ENCODE results near the gene TAF4.

The TAF4 gene

DNA sequence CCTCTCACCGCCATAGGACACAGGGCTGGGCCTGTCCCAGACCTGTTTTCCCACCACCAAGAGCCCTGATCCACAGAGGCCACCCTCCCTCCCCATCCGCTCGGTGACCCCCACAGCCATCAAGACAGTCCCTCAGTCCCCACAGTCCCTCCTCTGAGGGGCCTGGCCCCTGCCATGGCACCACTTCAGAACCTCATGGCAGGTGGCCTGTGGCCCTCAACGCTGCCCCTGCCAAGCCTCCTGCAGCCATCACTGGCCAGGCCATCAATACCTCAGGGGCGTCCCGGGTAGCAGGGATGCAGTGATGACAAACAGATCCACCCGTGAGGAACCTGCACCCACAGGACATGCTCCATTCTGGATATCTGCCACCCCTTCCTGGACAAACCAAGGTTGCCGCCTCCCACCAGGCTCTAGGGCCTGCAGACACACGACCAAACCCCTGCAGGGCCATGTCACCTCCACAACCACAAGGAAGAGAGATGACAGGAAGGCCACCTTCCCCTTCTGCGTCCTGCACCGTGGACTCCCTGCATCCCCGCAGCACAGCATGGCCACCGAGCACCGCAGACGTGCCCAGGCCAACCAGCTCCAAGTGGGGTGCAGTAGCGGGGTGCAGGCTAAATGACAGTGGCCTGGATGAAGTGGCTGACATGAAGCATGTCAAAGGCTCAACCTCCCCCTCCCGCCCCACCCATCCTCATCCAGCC is 14.0 kb downstream of the TAF4 start:
- no peak overlapping the region for H3K4me3 ChIP-seq (ENCODE audit: control insufficient read depth, low read depth, low read length)
- DNase-seq (ENCODE audit: low read depth) = no peak
- TF ChIP-seq, protein P1, sequence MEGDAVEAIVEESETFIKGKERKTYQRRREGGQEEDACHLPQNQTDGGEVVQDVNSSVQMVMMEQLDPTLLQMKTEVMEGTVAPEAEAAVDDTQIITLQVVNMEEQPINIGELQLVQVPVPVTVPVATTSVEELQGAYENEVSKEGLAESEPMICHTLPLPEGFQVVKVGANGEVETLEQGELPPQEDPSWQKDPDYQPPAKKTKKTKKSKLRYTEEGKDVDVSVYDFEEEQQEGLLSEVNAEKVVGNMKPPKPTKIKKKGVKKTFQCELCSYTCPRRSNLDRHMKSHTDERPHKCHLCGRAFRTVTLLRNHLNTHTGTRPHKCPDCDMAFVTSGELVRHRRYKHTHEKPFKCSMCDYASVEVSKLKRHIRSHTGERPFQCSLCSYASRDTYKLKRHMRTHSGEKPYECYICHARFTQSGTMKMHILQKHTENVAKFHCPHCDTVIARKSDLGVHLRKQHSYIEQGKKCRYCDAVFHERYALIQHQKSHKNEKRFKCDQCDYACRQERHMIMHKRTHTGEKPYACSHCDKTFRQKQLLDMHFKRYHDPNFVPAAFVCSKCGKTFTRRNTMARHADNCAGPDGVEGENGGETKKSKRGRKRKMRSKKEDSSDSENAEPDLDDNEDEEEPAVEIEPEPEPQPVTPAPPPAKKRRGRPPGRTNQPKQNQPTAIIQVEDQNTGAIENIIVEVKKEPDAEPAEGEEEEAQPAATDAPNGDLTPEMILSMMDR (conservative IDR thresholded peaks at IDR 0.05; ENCODE audit: control insufficient read depth, insufficient read depth, low read depth, low read length) = no peak

DNA sequence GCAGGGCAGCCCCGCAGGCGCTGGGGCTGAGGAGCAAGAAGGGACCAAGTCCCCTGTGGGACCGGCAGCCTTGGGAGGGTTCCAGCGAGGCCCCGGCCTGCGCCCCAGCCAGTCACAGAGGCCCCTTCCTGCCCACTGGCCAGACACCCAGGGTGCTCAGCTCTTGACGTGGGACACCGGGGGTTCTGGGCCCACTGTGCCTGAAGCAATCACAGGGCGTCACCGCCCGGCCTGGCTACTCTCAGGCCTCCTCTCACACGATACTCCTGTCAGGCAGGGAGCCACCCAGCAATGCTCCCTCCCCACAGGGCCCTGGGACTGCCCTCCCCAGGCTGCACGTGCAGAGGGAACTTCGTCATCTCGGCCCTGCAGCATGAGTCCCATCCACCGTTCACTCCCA is 14.5 kb downstream of the TAF4 start:
- TF ChIP-seq, protein P1 (conservative IDR thresholded peaks at IDR 0.05; ENCODE audit: control insufficient read depth, insufficient read depth, low read depth, low read length) = no peak
- H3K4me3 ChIP-seq (ENCODE audit: control insufficient read depth, low read depth, low read length) = no peak overlapping the region
- no peak for DNase-seq (ENCODE audit: low read depth)

DNA sequence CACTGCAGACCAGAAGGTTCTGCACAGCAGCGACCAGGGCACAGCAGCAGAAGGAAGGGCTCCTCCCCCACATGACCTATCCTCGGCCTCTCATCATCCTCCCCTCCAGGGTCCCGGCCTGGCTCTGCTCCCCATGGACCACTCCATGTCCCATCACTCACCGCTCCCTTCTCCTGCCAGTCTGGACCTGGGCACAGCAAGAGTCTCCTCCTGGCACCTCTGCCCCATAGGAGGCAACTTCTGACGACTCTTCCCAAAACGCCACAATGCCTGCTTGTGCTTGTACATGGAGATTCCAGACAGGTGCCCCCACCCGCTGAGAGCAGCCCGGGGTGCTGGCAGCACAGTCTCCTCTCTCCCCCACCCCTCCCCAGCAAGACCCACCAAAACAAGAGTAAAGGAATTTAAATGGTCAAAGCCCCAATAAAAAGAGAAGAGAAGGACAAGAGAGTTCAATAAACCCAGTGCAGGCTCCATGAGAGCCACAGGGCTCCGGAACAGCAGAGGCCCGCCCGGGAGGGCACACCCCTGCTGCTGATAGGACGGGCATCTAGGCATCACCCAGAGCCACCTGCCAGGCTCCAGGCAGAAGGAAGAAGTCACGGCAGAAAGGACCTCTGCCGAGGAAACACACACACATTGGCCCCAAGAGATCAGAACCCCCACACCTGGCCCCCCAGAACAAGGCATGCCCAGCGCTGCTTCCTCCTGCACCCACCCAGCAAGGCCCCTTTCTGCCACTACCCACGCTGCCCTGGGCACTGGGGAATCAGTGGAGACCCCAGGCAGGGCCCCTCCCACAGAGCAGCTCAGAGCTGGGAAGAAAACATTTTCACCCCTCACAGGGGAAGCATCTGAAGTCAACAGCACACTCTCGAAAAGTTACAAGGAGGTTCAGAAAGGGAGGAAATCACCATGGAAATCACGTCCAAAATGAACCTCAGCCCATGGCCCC is 15.2 kb downstream of the TAF4 start:
- DNase-seq (ENCODE audit: low read depth) = no peak
- TF ChIP-seq, protein P1 (conservative IDR thresholded peaks at IDR 0.05; ENCODE audit: control insufficient read depth, insufficient read depth, low read depth, low read length) = no peak
- no peak overlapping the region for H3K4me3 ChIP-seq (ENCODE audit: control insufficient read depth, low read depth, low read length)

DNA sequence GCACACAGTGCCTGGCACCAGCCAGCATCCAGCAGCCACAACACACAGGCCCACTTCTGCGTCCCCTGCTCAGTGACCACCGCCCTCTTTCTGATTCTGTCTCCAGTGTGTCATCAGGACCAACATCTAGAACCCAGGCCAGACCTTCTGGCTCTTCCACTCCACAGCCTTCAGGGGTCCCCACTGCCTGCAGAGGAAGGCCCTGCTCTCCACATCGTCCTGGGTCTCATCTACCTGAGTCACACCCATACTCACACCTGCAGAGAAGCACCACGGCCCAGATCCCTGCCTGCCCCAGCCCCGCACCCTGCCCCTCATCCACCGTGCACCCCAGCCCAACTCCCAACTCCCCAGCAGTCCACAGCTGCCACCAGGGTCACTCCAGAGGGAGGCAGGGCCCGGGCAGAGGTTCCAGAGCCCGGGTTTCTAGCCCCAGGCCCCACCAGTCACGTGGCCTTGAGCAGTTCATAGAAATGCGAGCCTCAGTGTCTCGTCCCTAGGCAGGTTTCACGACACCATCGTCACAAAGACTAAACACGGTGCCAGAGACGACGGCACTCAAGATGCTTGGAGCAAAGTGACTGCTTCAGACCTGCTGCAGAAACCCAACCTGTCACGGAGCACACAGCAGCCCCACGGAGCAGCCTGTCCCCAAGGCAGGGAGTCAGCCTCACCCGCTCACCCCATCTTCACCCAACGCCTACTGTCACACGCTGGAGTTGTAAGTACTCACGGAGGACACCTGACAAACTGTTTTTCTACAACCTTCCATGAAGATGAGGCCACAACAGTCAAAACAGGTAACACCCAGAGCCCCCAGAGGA is 16.1 kb downstream of the TAF4 start:
- H3K4me3 ChIP-seq (ENCODE audit: control insufficient read depth, low read depth, low read length) = no peak overlapping the region
- DNase-seq (ENCODE audit: low read depth) = no peak

DNA sequence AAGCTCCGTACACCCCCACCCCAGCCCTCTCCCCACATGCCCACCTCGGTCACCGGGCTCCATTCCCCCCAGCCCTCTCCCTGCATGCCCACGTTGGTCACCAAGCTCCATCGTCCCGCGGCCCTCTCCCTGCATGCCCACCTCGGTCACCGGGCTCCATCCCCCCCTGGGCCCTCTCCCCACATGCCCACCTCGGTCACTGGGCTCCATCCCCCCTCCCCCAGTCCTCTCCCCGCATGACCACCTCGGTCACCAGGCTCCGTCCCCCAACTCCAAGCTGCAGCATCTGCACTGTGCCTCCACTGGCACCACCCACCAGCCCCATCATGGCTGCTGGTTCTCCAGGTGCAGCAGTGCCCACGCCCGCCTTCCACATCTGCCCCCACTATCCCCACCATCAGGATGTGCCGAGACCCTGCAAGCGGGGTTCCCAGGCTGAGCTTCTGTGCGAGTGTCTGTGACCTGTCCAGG is 16.8 kb downstream of the TAF4 start:
- TF ChIP-seq, protein P1 (conservative IDR thresholded peaks at IDR 0.05; ENCODE audit: control insufficient read depth, insufficient read depth, low read depth, low read length) = no peak
- DNase-seq (ENCODE audit: low read depth) = no peak
- no peak overlapping the region for H3K4me3 ChIP-seq (ENCODE audit: control insufficient read depth, low read depth, low read length)

More for the DNA sequence above, 16.1 kb downstream of the TAF4 start:
- TF ChIP-seq, protein P1 (conservative IDR thresholded peaks at IDR 0.05; ENCODE audit: control insufficient read depth, insufficient read depth, low read depth, low read length) = no peak

DNA sequence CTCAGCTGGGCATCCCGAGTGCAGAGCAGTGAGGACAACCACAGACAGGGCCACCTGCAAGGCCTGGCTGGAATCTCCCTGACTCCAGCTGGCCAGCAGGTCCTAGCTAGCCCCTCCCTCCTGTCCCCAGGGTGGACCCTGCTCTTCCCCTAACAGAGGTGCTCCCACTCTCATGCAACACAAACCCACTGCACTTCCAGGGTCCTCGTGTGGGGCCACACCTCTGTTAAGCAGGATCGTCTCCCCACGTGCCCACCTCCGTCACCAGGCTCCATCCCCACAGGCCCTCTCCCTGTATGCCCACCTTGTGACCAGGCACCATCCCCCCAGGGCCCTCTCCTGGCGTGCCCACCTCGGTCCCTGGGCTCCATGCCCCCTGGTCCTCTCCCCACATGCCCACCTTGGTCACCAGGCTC is 17.3 kb downstream of the TAF4 start:
- DNase-seq (ENCODE audit: low read depth) = no peak
- H3K4me3 ChIP-seq (ENCODE audit: control insufficient read depth, low read depth, low read length) = no peak overlapping the region
- TF ChIP-seq, protein P1 (conservative IDR thresholded peaks at IDR 0.05; ENCODE audit: control insufficient read depth, insufficient read depth, low read depth, low read length) = no peak

All from fibroblast of mammary gland (primary cell).